Embryonic facial prominence (tissue), 1 donor: Measurements from ENCODE around the gene RUSC1.
"Not testable (repeated sequence)": the region's sequence is repeated elsewhere in the genome, so short reads cannot be mapped to it uniquely, and the experiment has no call there.

Source experiments
- DNase-seq: peaks from one replicate; pipeline ENCODE4 v3.0.0-alpha.2; 2016; ENCODE audit errors: extremely low spot score

The RUSC1 gene, protein sequence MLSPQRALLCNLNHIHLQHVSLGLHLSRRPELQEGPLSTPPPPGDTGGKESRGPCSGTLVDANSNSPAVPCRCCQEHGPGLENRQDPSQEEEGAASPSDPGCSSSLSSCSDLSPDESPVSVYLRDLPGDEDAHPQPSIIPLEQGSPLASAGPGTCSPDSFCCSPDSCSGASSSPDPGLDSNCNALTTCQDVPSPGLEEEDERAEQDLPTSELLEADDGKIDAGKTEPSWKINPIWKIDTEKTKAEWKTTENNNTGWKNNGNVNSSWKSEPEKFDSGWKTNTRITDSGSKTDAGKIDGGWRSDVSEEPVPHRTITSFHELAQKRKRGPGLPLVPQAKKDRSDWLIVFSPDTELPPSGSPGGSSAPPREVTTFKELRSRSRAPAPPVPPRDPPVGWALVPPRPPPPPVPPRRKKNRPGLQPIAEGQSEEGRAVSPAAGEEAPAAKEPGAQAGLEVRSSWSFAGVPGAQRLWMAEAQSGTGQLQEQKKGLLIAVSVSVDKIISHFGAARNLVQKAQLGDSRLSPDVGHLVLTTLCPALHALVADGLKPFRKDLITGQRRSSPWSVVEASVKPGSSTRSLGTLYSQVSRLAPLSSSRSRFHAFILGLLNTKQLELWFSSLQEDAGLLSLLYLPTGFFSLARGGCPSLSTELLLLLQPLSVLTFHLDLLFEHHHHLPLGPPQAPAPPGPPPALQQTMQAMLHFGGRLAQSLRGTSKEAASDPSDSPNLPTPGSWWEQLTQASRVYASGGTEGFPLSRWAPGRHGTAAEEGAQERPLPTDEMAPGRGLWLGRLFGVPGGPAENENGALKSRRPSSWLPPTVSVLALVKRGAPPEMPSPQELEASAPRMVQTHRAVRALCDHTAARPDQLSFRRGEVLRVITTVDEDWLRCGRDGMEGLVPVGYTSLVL

DNA sequence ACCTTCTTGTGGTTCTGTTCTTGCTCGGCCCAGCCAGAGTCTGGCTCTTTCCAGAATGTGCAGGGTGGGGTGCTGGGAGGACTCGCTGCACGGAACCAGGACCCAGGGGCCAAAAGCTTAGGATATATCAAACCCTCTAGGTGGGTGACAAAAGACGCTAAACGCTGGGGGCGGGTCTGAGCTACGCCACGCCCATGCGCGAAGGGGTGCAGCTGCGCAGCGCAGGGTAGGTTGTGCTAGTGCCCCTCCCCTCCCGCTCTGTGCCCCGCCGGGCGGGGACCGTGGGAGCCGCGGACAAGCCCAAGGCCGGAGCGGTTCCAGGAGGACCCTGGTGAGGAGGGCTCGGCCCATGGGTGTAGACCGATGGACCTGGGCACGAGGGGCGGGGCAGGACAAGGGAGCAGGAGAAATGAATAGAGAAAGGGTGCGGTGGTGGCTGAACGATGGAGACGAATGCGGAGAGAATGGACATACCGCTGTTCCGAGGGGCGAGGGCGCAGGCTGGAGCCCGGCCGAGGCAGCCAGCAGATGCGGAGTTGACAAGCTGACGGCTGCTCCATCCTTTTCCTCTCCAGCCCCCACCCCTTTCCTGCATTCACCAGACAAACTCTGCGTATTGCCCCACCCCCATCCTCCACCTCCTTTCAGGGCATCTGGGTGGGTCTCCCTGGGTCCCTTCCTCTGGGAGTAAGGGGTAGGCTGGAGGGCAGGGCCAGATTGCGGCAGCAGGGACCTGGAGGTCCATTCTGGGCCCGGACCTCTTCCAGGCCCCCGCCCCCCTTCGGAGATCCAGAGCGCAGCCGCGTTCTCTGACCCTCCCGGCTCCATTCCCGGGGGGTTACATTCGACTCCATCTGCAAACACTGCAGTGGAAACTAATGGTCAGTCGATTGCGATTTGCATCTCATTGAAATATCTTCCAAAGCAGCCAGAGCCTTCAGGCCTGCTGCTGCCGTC is at the start of gene RUSC1:
RUSC1 (plus strand) TSS at position 234 of the 957 bp plus-strand sequence. CDS start 880 bp downstream, outside the sequence.
- DNase-seq, result no peak

DNA sequence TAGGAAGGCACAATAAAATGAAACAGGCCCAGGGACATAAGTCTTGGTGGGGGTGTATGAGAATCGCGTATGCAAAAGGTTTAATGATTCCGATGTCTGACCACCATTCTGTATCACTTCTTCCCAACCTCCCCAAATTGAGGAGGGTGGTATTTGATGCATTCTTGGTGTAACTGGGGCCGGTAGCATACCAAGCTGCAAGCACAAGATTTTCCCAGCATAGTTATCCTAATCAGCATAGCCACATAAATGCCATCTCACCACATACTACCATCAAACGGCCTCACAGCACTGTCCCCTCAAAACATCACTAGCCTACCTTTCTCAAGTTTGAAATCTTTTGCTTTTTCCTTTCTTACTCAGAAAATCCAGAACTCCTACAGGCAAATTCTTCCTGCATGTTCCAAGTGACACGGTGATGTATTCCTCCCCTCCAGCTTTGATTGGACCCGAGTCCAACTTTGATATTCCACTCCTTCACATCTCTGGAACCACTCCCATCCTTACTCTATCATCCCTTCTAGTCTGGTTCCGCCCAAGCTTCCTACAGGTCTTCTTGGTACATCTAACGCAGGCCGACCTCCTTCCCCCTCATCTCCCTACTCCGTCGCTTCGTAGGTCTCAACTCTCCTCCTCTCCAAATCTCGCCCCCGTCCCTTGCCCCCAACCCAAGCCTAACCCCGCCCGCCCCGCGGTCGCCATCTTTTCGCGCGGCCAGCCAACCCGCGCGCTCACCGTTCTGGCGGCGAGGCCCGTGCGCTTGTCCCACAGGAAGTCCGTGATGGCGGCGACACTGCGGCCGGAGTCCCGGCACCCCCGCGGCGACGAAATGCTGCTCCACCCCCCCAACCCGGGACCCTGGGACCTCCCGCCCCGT is 48.0 kb upstream of the RUSC1 start:
- no peak for DNase-seq

DNA sequence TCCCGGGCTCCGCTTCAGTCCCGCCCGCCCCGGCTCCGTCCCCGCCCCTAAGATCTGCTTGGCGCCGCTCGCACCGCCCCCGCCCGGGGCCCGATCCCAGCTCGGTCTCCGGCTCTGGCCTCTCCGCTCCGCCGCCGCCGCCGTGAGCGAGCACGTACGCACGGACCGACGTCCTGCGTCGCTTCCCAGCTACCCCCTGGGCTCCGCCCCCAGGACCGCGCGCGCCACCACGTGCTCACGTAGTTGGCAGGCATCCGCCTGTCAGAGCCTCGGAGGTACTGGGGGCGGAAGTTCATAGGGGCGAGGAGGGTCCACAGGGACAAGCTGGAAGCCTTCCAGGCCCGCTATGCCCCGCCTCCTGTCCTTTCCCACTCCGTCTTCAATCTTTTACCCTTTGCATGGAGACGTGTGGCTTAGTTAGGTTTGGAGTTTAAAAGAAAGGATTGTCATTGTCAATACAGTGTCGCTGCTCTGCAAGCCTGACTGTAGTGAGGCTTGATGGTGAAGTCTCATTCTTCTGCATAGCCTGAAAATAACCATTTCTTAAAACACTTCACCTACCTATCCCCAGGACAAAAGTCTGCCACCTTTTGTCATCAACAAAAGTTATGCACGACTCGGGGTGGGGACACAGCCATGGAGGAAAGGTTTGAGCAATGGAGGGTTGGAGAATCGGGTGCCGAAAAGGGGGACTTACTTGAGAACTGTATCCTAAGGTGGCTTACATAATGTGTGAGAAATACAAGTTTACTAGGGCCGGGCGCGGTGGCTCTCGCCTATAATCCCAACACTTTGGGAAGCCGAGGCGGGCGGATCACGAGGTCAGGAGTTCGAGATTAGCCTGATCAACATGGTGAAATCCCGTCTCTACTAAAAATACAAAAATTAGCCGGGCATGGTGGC is 47.1 kb upstream of the RUSC1 start, which contains the start of gene CLK2:
CLK2 (minus strand) TSS at position 162 of the 903 bp plus-strand sequence. CDS start 2,527 bp downstream, outside the sequence.
- peak; percentile 93 for DNase-seq

DNA sequence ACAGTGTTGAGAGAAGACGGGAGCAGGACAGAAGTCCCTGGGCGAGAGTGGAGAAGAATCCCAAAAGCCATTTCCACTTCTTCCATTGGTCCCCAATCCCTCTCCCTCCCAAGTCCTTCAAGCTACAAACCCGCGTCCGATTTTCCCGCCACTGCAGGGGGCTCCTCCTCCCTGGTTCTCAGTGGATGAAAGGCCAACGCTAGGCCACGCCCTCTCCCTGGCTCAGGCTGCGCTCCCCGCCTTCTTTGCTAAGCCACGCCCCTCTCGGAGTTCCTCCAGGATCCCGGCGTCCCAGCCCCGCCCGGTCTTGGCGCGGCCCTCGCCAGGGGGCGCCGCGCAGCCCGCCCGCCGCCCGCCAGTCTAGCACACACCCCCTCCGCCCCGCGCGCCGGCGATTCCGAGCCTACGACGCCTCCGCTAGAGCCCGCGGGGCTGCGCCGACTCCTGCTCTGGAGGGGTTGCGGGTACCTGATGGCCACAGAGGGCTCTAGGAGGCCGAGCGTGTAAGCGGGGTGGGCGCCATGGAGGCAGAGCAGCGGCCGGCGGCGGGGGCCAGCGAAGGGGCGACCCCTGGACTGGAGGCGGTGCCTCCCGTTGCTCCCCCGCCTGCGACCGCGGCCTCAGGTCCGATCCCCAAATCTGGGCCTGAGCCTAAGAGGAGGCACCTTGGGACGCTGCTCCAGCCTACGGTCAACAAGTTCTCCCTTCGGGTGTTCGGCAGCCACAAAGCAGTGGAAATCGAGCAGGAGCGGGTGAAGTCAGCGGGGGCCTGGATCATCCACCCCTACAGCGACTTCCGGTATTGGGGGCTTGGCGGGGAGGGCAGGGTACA is 43.4 kb upstream of the RUSC1 start, which contains the start of gene HCN3:
HCN3 (plus strand) TSS at position 394 of the 832 bp plus-strand sequence; CDS start at position 522, 128 bp downstream.
- DNase-seq, result peak; percentile 89

DNA sequence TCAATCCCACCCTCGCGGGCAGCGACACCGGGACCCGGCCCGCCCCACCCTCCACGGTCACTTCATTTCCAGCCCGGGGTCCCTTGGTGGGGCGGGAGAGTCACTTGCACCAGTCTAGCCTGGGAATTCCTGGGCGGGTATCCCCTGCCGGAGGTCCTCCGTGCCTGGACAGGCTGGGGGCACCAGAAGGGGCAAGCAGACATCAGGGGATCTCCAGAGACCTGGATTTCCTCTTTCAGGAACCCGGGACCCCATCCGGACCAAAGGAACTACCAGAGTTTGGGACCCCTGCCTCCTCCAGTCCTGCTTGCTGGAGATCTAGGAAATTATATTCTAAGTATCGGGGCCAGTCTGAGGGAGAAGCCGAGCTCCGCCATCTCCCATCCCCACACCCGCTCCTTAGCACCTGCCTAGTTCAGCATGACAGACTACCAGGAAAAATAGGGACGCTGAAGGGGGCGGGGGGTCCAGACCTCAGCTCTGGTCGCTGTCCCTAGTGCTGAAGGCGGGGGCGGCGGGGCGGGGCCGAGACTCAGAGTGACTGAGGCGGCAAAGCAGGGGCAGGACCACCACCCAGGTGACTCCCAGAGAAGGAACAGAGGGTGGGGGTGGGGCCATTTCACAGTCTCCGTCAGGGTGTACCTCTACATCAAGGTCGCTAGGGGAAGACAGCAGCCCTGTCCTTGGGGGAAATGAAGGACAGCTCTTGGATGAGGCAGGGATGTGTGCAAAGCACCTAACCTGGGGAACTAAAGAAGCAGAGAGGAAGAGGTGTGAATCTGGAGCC is 42.6 kb upstream of the RUSC1 start:
- no peak for DNase-seq

DNA sequence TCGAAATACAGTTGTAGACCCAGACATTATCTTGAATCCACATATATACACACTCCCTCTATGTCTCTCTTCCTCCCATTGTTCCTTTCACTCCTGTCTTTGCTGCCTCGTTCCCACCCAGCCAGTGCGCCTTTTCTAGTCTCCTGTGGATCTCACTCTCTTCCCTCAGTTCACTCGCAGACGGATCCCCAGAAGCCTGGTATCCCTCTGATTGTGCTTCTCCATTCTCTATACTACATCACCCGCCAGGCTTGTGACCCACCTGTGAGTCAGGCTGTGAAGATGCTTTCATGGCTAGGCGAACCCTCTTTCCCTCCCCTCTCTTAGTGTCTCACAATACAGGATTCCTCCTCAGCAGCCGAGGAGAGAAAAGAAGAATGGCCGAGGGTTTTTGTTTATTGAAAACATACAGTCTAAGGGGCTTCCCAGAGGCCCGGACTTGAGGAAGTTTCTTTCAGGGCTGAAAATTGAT is 42.0 kb upstream of the RUSC1 start:
- DNase-seq, result no peak

DNA sequence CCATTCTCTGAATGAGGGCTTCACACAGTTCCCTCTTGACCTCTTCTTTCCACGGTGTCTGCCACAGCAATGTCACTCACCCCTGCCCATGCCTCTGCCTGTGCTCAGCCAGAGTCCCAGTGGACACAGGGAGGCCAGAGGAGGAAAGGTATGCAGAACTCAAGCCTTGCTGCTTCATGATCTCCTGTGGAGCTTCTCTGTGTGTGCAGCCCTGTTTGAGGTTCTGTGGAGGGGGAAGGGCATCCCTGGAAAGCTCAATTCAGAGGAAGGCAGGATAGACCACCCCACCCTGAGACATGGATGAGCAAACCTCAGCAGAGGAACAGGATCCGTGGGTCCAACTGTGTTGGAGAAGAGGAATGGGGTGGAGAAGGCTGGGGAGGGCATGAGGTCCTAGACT is 41.4 kb upstream of the RUSC1 start:
- no peak for DNase-seq

DNA sequence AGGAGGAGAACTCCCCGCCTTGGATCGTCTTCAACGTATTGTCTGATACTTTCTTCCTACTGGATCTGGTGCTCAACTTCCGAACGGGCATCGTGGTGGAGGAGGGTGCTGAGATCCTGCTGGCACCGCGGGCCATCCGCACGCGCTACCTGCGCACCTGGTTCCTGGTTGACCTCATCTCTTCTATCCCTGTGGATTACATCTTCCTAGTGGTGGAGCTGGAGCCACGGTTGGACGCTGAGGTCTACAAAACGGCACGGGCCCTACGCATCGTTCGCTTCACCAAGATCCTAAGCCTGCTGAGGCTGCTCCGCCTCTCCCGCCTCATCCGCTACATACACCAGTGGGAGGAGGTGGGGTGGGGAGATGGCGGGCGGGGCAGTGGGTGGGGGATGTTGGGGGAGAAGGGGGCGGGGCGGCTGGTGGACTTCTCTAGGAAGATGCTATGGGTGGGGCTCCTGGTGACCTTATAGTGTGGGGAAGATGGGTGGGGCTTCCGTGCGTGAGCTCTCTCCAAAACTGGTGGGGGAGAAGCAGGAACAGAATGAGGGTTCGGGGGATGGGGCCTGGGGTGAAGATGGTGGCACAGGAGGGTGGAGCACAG is 38.1 kb upstream of the RUSC1 start:
- no peak for DNase-seq

DNA sequence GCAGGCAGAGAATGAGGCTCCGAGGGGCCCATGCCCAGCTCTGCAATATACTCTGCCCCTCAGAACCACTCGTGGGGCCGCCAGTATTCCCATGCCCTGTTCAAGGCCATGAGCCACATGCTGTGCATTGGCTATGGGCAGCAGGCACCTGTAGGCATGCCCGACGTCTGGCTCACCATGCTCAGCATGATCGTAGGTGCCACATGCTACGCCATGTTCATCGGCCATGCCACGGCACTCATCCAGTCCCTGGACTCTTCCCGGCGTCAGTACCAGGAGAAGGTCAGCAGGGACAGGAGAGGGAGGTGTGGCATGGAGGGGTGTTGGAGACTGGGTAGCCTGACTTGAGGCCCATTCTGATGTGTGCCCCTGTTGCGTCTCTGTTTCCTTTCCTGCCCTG is 36.2 kb upstream of the RUSC1 start:
- no peak for DNase-seq

DNA sequence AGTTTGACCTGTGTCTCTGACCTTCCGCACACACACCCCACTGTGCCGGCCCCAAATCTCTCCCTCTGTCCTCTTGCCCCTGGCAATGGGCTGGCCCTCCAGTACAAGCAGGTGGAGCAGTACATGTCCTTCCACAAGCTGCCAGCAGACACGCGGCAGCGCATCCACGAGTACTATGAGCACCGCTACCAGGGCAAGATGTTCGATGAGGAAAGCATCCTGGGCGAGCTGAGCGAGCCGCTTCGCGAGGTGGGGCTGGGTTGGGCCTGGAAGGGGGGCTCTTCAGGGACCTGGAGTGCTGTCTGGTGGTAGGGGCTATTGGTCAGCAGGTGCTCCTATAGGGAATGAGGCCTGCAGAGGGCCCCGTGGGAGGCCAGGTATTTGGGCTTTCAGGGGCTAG is 35.6 kb upstream of the RUSC1 start:
- DNase-seq, result no peak

DNA sequence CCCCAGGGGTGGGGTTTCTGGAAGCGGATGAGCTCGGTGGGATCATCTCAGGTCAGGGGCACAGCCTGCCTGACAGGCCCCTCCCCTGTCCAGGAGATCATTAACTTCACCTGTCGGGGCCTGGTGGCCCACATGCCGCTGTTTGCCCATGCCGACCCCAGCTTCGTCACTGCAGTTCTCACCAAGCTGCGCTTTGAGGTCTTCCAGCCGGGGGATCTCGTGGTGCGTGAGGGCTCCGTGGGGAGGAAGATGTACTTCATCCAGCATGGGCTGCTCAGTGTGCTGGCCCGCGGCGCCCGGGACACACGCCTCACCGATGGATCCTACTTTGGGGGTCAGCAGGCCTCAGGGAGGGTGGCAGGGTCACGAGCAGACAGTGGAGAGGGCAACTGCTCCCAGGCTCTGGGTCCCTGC is 35.1 kb upstream of the RUSC1 start:
- DNase-seq, result no peak

DNA sequence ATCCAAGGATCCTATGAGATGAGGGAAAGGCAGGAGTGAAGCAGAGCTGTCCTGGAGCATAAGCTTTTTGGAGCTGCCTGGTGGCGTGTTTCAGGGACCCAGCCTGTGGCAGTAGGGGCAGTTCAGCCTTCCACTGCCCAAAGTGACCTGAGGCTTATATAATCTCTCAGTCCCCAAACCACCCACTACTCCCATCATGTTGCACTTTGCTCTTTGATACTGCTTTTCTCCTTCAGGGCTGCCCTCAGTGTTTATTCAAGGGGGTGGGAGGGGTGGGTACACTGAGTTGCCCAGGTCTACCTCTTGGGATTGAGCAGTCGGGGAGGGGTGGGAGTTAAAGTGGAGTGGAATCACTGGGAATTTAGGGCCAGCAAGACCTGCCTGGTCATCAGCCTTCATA is 34.1 kb upstream of the RUSC1 start:
- DNase-seq, result no peak

DNA sequence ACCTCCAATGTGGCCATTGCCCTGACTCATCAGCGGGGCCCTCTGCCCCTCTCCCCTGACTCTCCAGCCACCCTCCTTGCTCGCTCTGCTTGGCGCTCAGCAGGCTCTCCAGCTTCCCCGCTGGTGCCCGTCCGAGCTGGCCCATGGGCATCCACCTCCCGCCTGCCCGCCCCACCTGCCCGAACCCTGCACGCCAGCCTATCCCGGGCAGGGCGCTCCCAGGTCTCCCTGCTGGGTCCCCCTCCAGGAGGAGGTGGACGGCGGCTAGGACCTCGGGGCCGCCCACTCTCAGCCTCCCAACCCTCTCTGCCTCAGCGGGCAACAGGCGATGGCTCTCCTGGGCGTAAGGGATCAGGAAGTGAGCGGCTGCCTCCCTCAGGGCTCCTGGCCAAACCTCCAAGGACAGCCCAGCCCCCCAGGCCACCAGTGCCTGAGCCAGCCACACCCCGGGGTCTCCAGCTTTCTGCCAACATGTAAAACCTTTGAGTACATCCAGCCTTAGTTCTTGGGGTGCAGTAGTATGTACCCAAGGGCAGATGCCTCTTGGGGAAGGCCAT is 32.6 kb upstream of the RUSC1 start:
- DNase-seq, result no peak

DNA sequence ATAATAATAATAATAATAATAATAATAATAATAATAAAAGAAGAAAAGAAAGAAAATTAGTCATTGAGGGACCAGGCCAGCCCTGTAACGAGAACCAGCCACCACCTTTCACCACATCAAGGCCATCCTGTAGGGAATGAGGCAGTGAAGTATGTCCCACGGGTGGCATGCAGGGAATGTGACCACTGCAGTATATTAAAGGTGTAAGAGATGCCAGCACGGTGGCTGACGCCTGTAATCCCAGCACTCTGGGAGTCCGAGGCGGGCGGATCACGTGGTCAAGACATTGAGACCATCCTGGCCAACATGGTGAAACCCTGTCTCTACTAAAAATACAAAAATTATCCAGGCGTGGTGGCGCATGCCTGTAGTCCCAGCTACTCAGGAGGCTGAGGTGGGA is 29.7 kb upstream of the RUSC1 start:
- DNase-seq, result not testable (repeated sequence)

DNA sequence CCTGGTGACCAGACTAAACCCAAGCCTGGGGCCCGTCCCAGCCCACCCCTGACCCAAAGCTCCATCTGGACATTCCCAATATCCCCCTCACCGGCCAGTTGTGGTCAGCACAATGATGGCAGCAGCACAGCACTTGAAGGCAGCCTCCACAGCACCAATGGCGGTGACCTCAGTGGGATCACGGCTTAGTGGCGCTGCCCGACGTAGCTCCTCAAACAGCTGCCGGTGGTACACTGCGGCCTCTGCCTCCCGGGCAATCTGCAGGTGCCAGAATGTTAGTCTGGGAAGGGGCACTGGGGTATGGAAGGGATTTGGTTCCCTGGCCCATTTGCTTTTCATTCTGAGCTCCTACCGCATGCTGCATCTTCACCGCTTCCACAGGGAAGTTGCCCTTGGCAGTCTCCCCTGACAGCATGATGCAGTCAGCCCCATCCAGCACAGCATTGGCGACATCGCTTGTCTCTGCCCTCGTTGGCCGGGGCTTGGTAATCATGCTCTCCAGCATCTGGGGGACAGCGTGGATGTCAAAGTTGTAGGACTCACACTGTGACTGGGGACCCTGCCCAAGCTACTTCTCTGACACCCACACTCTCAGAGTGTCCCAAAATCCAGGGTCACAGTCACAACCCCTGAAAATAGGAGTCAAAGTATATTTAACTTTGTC is 27.5 kb upstream of the RUSC1 start:
- no peak for DNase-seq

DNA sequence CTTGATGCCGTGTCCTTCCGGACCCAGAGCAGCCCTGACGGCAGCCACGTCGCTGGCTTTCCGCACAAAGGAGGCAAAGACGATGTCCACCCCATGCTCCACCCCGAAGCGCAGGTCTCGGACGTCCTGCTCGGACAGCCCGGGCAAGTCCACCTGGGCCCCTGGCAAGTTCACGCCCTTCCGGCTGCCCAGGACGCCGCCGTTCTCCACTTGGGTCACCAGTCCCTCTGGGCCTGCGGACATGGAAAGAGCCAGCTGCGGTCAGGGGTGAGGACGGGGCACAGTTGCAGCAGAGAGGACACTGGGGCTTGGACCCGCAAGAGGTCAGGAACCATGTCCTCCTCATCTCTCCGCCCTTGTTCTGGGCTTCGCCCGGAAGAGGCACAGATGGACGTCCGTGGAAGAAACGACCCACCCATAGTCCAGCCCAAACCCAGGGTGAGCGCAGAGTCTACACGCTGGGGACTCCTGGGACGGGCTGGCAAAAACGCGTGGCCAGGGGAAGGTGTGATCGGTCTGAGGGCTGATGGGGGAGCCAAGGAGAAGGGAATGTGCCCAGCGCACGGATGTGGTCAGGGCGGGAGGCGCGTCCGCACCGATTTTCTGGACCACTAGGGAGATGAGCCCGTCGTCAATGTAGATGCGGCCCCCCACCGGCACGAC is 26.0 kb upstream of the RUSC1 start:
- no peak for DNase-seq
